MG63 (cell line): ENCODE results near the gene SENP6. TPM values are rescaled to one million over a fixed set of nuclear protein-coding genes. Genes with fewer than 3 reads are reported as not detected.
A peak's percentile ranks its signal among the peaks of the same experiment; 100 is the strongest.

Experiments
- DNase-seq: peaks from one replicate; pipeline ENCODE4 v3.0.0-alpha.2; 2020
- H3K27me3 ChIP-seq: fragments of 250-450 bp; sonication (Bioruptor Pico); 2 replicates; pipeline ENCODE4 v1.5.1; 2020; ENCODE audit warnings: mild to moderate bottlenecking, moderate library complexity
- H3K36me3 ChIP-seq: fragments of 250-450 bp; sonication (Bioruptor Pico); 2 replicates; pipeline ENCODE4 v1.5.1; 2020; ENCODE audit warnings: mild to moderate bottlenecking, moderate library complexity
- H3K4me3 ChIP-seq: fragments of 250-450 bp; sonication (Bioruptor Pico); 2 replicates; pipeline ENCODE4 v1.5.1; 2020; ENCODE audit warnings: mild to moderate bottlenecking, moderate library complexity
- H3K9me3 ChIP-seq: fragments of 250-450 bp; sonication (Bioruptor Pico); 2 replicates; pipeline ENCODE4 v1.5.1; 2020; ENCODE audit warnings: mild to moderate bottlenecking, moderate library complexity
- total RNA-seq: library from RNA; depleted of rRNA; stranded (reverse); fragments of >200 nt; shearing (Covaris generic); gene quantifications from 2 replicates; pipeline ENCODE4 v1.2.3, GENCODE V29; 2014; ENCODE audit warnings: low replicate concordance; rRNA removed

The SENP6 gene
- total RNA-seq, 1 experiment from 2014 or later, result 40.6 TPM

- peak overlapping the region; percentile 90 for H3K4me3 ChIP-seq
- DNase-seq, result no peak
- no peaks in the 10 kb centered on the region for H3K36me3 ChIP-seq
- H3K9me3 ChIP-seq, result no peaks in the 10 kb centered on the region
- no peaks in the 10 kb centered on the region for H3K27me3 ChIP-seq
Observed at GRCh38 chr6:75748003-75748742, 146.5 kb downstream of the SENP6 start.

- peak; percentile 71 for DNase-seq
- Histone ChIP-seq H3K9me3 (no peaks in the 10 kb centered on the region), H3K4me3 (peak within 1 kb of the TSS; percentile 90), H3K36me3 (no peaks in the 10 kb centered on the region), H3K27me3 (no peaks in the 10 kb centered on the region)
Observed at GRCh38 chr6:75748743-75749538, 147.3 kb downstream of the SENP6 start, which contains the start of gene MYO6. MYO6 (plus strand) TSS chr6:75749239; CDS start chr6:75817548, 68,309 bp downstream.

GRCh38 chr6:75751443-75751842, 149.8 kb downstream of the SENP6 start:
- Histone ChIP-seq H3K27me3 (no peaks in the 10 kb centered on the region), H3K4me3 (no peak overlapping the region), H3K9me3 (no peaks in the 10 kb centered on the region), H3K36me3 (no peaks in the 10 kb centered on the region)
- no peak for DNase-seq

GRCh38 chr6:75752365-75752764, 150.7 kb downstream of the SENP6 start:
- no peak for DNase-seq
- Histone ChIP-seq H3K36me3 (no peaks in the 10 kb centered on the region), H3K27me3 (no peaks in the 10 kb centered on the region), H3K9me3 (no peaks in the 10 kb centered on the region), H3K4me3 (no peak overlapping the region)

GRCh38 chr6:75755704-75756103, 154.0 kb downstream of the SENP6 start:
- no peaks in the 10 kb centered on the region for H3K9me3 ChIP-seq
- DNase-seq, result no peak
- H3K36me3 ChIP-seq, result no peaks in the 10 kb centered on the region
- H3K27me3 ChIP-seq, result no peaks in the 10 kb centered on the region
- no peak overlapping the region for H3K4me3 ChIP-seq

- Histone ChIP-seq H3K36me3 (no peaks in the 10 kb centered on the region), H3K4me3 (no peak overlapping the region), H3K9me3 (no peaks in the 10 kb centered on the region), H3K27me3 (no peaks in the 10 kb centered on the region)
- no peak for DNase-seq
Observed at GRCh38 chr6:75757295-75757694, 155.6 kb downstream of the SENP6 start.

GRCh38 chr6:75758061-75758460, 156.4 kb downstream of the SENP6 start:
- Histone ChIP-seq H3K4me3 (no peak overlapping the region), H3K27me3 (no peaks in the 10 kb centered on the region), H3K36me3 (no peaks in the 10 kb centered on the region), H3K9me3 (no peaks in the 10 kb centered on the region)
- no peak for DNase-seq

GRCh38 chr6:75759207-75759606, 157.5 kb downstream of the SENP6 start:
- no peaks in the 10 kb centered on the region for H3K27me3 ChIP-seq
- no peak for DNase-seq
- H3K36me3 ChIP-seq, result no peaks in the 10 kb centered on the region
- no peak overlapping the region for H3K4me3 ChIP-seq
- no peaks in the 10 kb centered on the region for H3K9me3 ChIP-seq

GRCh38 chr6:75760320-75760719, 158.6 kb downstream of the SENP6 start:
- no peaks in the 10 kb centered on the region for H3K27me3 ChIP-seq
- H3K4me3 ChIP-seq, result no peak overlapping the region
- DNase-seq, result no peak
- H3K36me3 ChIP-seq, result no peaks in the 10 kb centered on the region
- no peaks in the 10 kb centered on the region for H3K9me3 ChIP-seq

- Histone ChIP-seq H3K36me3 (no peaks in the 10 kb centered on the region), H3K9me3 (no peaks in the 10 kb centered on the region)
- DNase-seq, result no peak
Observed at GRCh38 chr6:75761489-75761888, 159.8 kb downstream of the SENP6 start.

GRCh38 chr6:75762063-75762462, 160.4 kb downstream of the SENP6 start:
- H3K9me3 ChIP-seq, result no peaks in the 10 kb centered on the region
- H3K36me3 ChIP-seq, result no peaks in the 10 kb centered on the region
- no peak for DNase-seq
- H3K4me3 ChIP-seq, result no peak overlapping the region
- no peaks in the 10 kb centered on the region for H3K27me3 ChIP-seq

More at GRCh38 chr6:75761489-75761888, 159.8 kb downstream of the SENP6 start:
- no peaks in the 10 kb centered on the region for H3K27me3 ChIP-seq
- no peak overlapping the region for H3K4me3 ChIP-seq

- Histone ChIP-seq H3K4me3 (no peak overlapping the region), H3K36me3 (no peaks in the 10 kb centered on the region)
Observed at GRCh38 chr6:75766387-75766786, 164.7 kb downstream of the SENP6 start.

More at GRCh38 chr6:75766387-75766786, 164.7 kb downstream of the SENP6 start:
- DNase-seq, result no peak
- H3K9me3 ChIP-seq, result no peaks in the 10 kb centered on the region
- no peaks in the 10 kb centered on the region for H3K27me3 ChIP-seq

Other genes with a start within 250 kb of the SENP6 start
- 0.03 TPM in 1 of 2 replicates, not detected in the other for gene FILIP1, start 108.1 kb upstream of the SENP6 start, total RNA-seq
- gene MYO6, start 147.4 kb downstream of the SENP6 start, total RNA-seq, result 3.5 and 4.1 TPM in 2 replicates